Caco-2 (cell line): Measurements from ENCODE around the gene NKAPD1. TPM values are rescaled to one million over a fixed set of nuclear protein-coding genes. Genes with fewer than 3 reads are reported as not detected.

ENCODE experiments used
- BruUV-seq: library from RNA; stranded (reverse); fragments of 400-500 nt; replicated peaks from 2 replicates; lab custom pipeline; 2021; lab: Mats Ljungman, UMichigan
- CTCF ChIA-PET: fragments of 300-600 bp; sonication (Branson Sonifier 250); formaldehyde crosslinking; loops from one replicate; lab custom pipeline; 2022; ENCODE audit warnings: antibody characterized with exemption; lab: Charles Lee
- POLR2A ChIA-PET: fragments of 300-600 bp; sonication (Branson Sonifier 250); formaldehyde crosslinking; loops from one replicate; lab custom pipeline; 2022; ENCODE audit warnings: antibody characterized with exemption; lab: Charles Lee
- DNase-seq, 2 experiments: peaks; one replicate each; pipeline versions ENCODE4 v3.0.0 to v3.0.0-alpha.2; 2020 to 2022
- H3K27me3 ChIP-seq: replicated peaks from 2 replicates; pipeline ENCODE4 v1.6.0; 2011; ENCODE audit warnings: low read length; ENCODE audit not compliant: control insufficient read depth, insufficient read depth
- H3K36me3 ChIP-seq: 2 replicates; pipeline ENCODE4 v1.5.1; 2011; ENCODE audit warnings: low read length; ENCODE audit not compliant: control insufficient read depth, insufficient read depth
- H3K4me1 ChIP-seq: fragments of 250-450 bp; sonication (Bioruptor Pico); 2 replicates; pipeline ENCODE4 v1.5.1; 2020; ENCODE audit warnings: mild to moderate bottlenecking
- H3K4me3 ChIP-seq: 2 replicates; pipeline ENCODE4 v1.5.1; 2011; ENCODE audit warnings: low read depth, mild to moderate bottlenecking, control low read depth, low read length
- H3K9me3 ChIP-seq: fragments of 250-450 bp; sonication (Bioruptor Pico); 2 replicates; pipeline ENCODE4 v1.5.1; 2020; ENCODE audit warnings: mild to moderate bottlenecking, moderate library complexity
- H3K27ac Mint-ChIP-seq: one replicate; pipeline ENCODE4 v1.8.0; 2022; ENCODE audit warnings: mixed read lengths; ENCODE audit not compliant: unreplicated experiment
- H3K27me3 Mint-ChIP-seq: one replicate; pipeline ENCODE4 v1.8.0; 2022; ENCODE audit warnings: mixed read lengths; ENCODE audit not compliant: insufficient read depth, unreplicated experiment
- H3K36me3 Mint-ChIP-seq: one replicate; pipeline ENCODE4 v1.8.0; 2022; ENCODE audit warnings: mild to moderate bottlenecking, mixed read lengths; ENCODE audit not compliant: insufficient read depth, unreplicated experiment
- H3K4me1 Mint-ChIP-seq: one replicate; pipeline ENCODE4 v1.8.0; 2022; ENCODE audit warnings: low read depth, mixed read lengths; ENCODE audit not compliant: unreplicated experiment
- H3K4me3 Mint-ChIP-seq: one replicate; pipeline ENCODE4 v1.8.0; 2022; ENCODE audit warnings: mild to moderate bottlenecking, moderate library complexity, mixed read lengths; ENCODE audit not compliant: unreplicated experiment
- H3K9me3 Mint-ChIP-seq: one replicate; pipeline ENCODE4 v1.8.0; 2022; ENCODE audit warnings: mixed read lengths; ENCODE audit not compliant: unreplicated experiment
- intact Hi-C: fragments of 100-400 bp; cut with micrococcal nuclease; formaldehyde crosslinking; loops from one replicate; pipeline ENCODE4 v1.10.0; 2022; ENCODE audit not compliant: unreplicated experiment
- total RNA-seq: library from RNA; stranded (reverse); gene quantifications from 2 replicates; pipeline ENCODE4 v1.2.3, GENCODE V29; 2022
- TF ChIP-seq, protein P1 (sequence below), 2 experiments: fragments of 200-600 bp in 1 of 2; IDR thresholded peaks; 1 replicate in 1 of 2; 2 replicates in 1 of 2; pipeline versions ENCODE4 v1.5.1 to v1.8.0; 2011 to 2022; ENCODE audit warnings: antibody characterized with exemption in 1 of 2, control low read depth in 1 of 2, inconsistent platforms in 1 of 2, low read depth in 1 of 2, low read length in 1 of 2, mild to moderate bottlenecking in 1 of 2, moderate library complexity in 1 of 2; ENCODE audit not compliant: insufficient read depth in 1 of 2, severe bottlenecking in 1 of 2, unreplicated experiment in 1 of 2

Gene NKAPD1
- total RNA-seq, 1 experiment from 2014 or later: 36.9 TPM

DNA sequence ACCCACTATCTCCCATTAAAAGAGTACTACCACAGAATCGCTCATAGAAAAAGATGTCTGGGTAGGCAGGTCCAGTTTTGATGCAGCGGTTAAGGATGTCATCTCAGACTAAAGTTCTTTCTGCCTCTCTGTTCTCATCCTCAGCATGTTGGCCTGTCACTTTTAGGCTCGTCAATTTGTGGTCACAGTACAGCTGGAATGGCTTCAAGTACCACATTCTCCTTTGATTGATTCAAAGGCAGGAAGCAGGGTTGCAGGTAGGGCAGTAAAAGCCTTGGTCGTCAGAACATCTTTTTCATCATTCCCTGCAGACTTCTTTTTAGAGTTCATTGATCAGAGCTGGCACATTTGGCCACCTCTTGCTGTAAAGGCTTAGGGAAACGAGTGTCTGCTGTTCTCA, 41.3 kb downstream of the NKAPD1 start:
- H3K4me1 Mint-ChIP-seq: no peaks in the 10 kb centered on the region
- intact Hi-C loops: no loop called here
- no peaks in the 10 kb centered on the region for H3K9me3 ChIP-seq
- H3K4me3 ChIP-seq: no peak overlapping the region
- no peaks in the 10 kb centered on the region for H3K36me3 ChIP-seq
- BruUV-seq: no TSS peak
- ChIA-PET CTCF (no interaction called here), POLR2A (no interaction called here)
- TF ChIP-seq, protein P1, sequence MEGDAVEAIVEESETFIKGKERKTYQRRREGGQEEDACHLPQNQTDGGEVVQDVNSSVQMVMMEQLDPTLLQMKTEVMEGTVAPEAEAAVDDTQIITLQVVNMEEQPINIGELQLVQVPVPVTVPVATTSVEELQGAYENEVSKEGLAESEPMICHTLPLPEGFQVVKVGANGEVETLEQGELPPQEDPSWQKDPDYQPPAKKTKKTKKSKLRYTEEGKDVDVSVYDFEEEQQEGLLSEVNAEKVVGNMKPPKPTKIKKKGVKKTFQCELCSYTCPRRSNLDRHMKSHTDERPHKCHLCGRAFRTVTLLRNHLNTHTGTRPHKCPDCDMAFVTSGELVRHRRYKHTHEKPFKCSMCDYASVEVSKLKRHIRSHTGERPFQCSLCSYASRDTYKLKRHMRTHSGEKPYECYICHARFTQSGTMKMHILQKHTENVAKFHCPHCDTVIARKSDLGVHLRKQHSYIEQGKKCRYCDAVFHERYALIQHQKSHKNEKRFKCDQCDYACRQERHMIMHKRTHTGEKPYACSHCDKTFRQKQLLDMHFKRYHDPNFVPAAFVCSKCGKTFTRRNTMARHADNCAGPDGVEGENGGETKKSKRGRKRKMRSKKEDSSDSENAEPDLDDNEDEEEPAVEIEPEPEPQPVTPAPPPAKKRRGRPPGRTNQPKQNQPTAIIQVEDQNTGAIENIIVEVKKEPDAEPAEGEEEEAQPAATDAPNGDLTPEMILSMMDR (IDR thresholded peaks at IDR 0.05; ENCODE audit: insufficient read depth in 1 of 2, low read depth in 1 of 2, low read length in 1 of 2, severe bottlenecking in 1 of 2, unreplicated experiment in 1 of 2): no peak
- no peak overlapping the region for H3K4me3 Mint-ChIP-seq
- no peaks in the 10 kb centered on the region for H3K36me3 Mint-ChIP-seq
- H3K27ac Mint-ChIP-seq: no peak overlapping the region
- H3K27me3 Mint-ChIP-seq: no peaks in the 10 kb centered on the region
- H3K9me3 Mint-ChIP-seq: no peaks in the 10 kb centered on the region
- DNase-seq: no peak
- H3K27me3 ChIP-seq: no peaks in the 10 kb centered on the region
- H3K4me1 ChIP-seq: no peaks in the 10 kb centered on the region

DNA sequence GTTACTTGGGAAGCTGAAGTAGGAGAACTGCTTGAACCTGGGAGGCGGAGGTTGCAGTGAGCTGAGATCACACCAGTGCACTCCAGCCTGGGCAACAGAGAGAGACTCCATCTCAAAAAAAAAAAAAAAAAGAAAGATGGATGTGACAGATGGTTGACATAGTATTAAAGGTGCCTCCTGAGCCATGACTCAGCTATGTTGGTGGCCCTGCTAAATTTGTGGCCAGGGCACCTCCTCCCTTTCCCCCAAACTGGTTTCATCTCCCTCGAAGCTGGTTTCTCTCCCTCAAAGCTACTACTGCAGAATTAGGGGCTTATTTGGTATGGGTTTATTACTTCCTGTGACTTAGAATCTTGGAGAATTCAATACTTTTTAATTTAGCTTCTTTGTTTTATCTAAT, 44.1 kb downstream of the NKAPD1 start:
- no TSS peak for BruUV-seq
- CTCF ChIA-PET: no interaction called here
- no peak for DNase-seq
- H3K27ac Mint-ChIP-seq: no peak overlapping the region
- no peaks in the 10 kb centered on the region for H3K9me3 Mint-ChIP-seq
- Histone ChIP-seq H3K9me3 (no peaks in the 10 kb centered on the region), H3K4me3 (no peak overlapping the region), H3K4me1 (no peaks in the 10 kb centered on the region), H3K36me3 (no peaks in the 10 kb centered on the region), H3K27me3 (no peaks in the 10 kb centered on the region)
- H3K4me3 Mint-ChIP-seq: no peak overlapping the region
- no peaks in the 10 kb centered on the region for H3K4me1 Mint-ChIP-seq
- H3K27me3 Mint-ChIP-seq: no peaks in the 10 kb centered on the region
- H3K36me3 Mint-ChIP-seq: no peaks in the 10 kb centered on the region
- POLR2A ChIA-PET: interaction anchor here (0.6 kb wide), 1 partner anchor 155 kb away, joined by 3 read pairs; no protein-coding TSS in a partner anchor
- intact Hi-C loops: no loop called here
- TF ChIP-seq, protein P1 (IDR thresholded peaks at IDR 0.05; ENCODE audit: insufficient read depth in 1 of 2, low read depth in 1 of 2, low read length in 1 of 2, severe bottlenecking in 1 of 2, unreplicated experiment in 1 of 2): no peak

DNA sequence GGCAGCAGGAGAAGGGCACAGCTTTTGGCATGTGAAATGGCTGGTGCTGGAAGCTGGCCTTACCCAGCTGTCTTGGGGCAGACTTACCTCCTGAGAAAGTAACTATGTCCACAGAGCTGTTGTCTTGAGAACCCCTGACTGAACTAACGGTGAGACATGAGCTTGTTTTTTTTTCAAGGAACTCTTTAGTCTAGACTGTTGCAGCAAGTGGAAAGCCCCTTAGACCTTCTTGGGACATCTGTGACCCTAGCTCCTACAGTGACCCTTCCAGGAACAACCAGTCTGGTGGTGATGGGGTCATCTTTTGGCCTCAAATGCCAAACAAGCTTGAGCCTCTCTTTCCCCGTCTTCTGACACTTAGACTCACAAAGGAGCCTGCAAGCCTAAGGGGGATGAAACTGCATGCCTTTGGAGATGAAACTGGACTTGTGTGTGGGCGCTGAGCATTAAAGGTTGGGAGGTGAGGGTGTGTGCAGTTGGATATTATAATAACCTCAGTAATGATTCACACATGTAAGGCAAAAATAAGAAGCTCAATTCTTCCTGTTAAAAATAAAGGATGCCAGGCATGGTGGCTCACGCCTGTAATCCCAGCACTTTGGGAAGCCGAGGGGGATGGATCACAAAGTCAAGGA, 48.0 kb downstream of the NKAPD1 start:
- H3K4me1 Mint-ChIP-seq: no peaks in the 10 kb centered on the region
- TF ChIP-seq, protein P1 (IDR thresholded peaks at IDR 0.05; ENCODE audit: insufficient read depth in 1 of 2, low read depth in 1 of 2, low read length in 1 of 2, severe bottlenecking in 1 of 2, unreplicated experiment in 1 of 2): no peak
- intact Hi-C loops: no loop called here
- no peaks in the 10 kb centered on the region for H3K9me3 Mint-ChIP-seq
- H3K27me3 ChIP-seq: no peaks in the 10 kb centered on the region
- no peak overlapping the region for H3K4me3 ChIP-seq
- no peak for DNase-seq
- no peak overlapping the region for H3K27ac Mint-ChIP-seq
- peaks cover 1% of the 10 kb centered on the region for H3K36me3 Mint-ChIP-seq
- no TSS peak for BruUV-seq
- POLR2A ChIA-PET: interaction anchor here (0.6 kb wide), 1 partner anchor 109 kb away, joined by 6 read pairs; no protein-coding TSS in a partner anchor
- no peaks in the 10 kb centered on the region for H3K27me3 Mint-ChIP-seq
- no peak overlapping the region for H3K4me3 Mint-ChIP-seq
- no peaks in the 10 kb centered on the region for H3K4me1 ChIP-seq
- CTCF ChIA-PET: no interaction called here
- H3K9me3 ChIP-seq: no peaks in the 10 kb centered on the region
- no peaks in the 10 kb centered on the region for H3K36me3 ChIP-seq
